Prostate gland (tissue), 2 donors: ENCODE measurements around the gene POFUT2.

Experiments used
- POLR2A ChIP-seq: fragments of 450-650 bp; IDR thresholded peaks from one replicate; pipeline ENCODE4 v1.6.1; 2016; ENCODE audit warnings: antibody characterized with exemption, mild to moderate bottlenecking
- TF ChIP-seq, protein P1 (sequence below), 4 experiments: fragments of 200-600 bp in 2 of 4; fragments of 450-650 bp in 2 of 4; sonication (generic) in 2 of 4; IDR thresholded peaks; 1 replicate in 3 of 4; 2 replicates in 1 of 4; pipeline ENCODE4 v1.5.1; 2016 to 2019; ENCODE audit warnings: antibody characterized with exemption in 4 of 4, mild to moderate bottlenecking in 2 of 4, moderate library complexity in 2 of 4

GRCh38 chr21:45285266-45285931, 2.3 kb downstream of the POFUT2 start:
- TF ChIP-seq POLR2A = no peak
- TF ChIP-seq, protein P1, sequence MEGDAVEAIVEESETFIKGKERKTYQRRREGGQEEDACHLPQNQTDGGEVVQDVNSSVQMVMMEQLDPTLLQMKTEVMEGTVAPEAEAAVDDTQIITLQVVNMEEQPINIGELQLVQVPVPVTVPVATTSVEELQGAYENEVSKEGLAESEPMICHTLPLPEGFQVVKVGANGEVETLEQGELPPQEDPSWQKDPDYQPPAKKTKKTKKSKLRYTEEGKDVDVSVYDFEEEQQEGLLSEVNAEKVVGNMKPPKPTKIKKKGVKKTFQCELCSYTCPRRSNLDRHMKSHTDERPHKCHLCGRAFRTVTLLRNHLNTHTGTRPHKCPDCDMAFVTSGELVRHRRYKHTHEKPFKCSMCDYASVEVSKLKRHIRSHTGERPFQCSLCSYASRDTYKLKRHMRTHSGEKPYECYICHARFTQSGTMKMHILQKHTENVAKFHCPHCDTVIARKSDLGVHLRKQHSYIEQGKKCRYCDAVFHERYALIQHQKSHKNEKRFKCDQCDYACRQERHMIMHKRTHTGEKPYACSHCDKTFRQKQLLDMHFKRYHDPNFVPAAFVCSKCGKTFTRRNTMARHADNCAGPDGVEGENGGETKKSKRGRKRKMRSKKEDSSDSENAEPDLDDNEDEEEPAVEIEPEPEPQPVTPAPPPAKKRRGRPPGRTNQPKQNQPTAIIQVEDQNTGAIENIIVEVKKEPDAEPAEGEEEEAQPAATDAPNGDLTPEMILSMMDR (IDR thresholded peaks at IDR 0.05) = no peak
